ENCODE measurements around the gene WDR33. TPM values are rescaled to one million over a fixed set of nuclear protein-coding genes. Genes with fewer than 3 reads are reported as not detected.

Gene WDR33
- total and polyA plus RNA-seq, 9 donors = 16.3 to 56.2 (median 46.7) TPM

DNA sequence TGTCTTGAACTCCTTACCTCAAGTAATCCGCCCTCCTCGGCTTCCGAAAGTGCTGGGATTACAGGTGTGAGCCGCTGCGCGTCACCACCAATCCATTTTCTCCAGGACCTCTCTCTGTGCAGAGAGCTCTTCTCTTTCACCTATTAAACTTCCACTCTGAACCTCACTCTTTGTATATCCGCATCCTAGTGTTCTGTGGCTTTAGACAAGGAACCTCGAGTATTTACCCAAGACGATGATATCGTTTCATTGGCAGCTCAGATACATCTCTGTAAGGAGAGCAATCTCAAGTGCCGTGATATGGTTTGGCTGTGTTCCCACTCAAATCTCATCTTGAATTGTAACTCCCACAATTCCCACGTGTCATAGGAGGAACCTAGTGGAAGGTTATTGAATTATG is 15.1 kb upstream of the WDR33 start:
- Histone ChIP-seq H3K27ac (no peak overlapping the region), H3K9me3 (peaks cover 0 to 3% of the 10 kb centered on the region in 2 donors), H3K27me3 (no peaks in the 10 kb centered on the region), H3K4me1 (ENCODE audit: insufficient read depth) (no peaks in the 10 kb centered on the region), H3K4me3 (no peak overlapping the region), H3K36me3 (no peaks in the 10 kb centered on the region)
- WGBS, 3 donors = 81 to 88% (median 82%) methylated on average over 12 of the region's 12 CpGs
- TF ChIP-seq, protein P1, sequence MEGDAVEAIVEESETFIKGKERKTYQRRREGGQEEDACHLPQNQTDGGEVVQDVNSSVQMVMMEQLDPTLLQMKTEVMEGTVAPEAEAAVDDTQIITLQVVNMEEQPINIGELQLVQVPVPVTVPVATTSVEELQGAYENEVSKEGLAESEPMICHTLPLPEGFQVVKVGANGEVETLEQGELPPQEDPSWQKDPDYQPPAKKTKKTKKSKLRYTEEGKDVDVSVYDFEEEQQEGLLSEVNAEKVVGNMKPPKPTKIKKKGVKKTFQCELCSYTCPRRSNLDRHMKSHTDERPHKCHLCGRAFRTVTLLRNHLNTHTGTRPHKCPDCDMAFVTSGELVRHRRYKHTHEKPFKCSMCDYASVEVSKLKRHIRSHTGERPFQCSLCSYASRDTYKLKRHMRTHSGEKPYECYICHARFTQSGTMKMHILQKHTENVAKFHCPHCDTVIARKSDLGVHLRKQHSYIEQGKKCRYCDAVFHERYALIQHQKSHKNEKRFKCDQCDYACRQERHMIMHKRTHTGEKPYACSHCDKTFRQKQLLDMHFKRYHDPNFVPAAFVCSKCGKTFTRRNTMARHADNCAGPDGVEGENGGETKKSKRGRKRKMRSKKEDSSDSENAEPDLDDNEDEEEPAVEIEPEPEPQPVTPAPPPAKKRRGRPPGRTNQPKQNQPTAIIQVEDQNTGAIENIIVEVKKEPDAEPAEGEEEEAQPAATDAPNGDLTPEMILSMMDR (IDR thresholded peaks at IDR 0.05) = no peak
- TF ChIP-seq POLR2A (IDR thresholded peaks at IDR 0.05) = no peak
- TF ChIP-seq EP300 (IDR thresholded peaks at IDR 0.05) = no peak
- no peak for DNase-seq
- intact Hi-C loops (cut with DNase I) = no loop called here

DNA sequence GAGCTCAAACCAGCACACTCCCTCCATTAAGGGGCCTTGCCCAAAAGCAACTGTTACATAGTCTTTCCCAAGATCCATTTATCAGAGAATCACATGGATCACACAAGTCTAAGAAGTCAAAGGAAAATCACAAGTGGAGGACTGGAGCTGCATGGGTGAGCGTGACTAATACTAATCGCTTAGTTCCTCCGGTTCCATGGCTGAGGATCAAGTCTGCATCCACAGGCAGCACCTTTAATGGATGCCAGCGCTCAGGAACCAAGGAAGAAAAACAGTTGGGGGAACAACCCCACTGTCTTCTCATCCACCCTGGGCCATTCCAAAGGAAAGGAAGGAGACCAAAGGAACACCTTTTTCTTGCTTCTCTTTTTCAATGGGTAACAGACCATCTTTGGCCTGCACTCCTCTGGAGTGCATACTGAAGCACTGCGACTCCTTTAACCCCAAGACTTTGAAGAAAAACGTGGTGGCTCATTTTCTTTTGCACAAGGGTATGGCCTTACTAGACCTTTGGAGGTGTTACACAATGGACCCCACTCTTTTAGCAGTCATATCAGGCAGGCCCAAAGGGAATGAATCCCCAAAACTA is 9.2 kb upstream of the WDR33 start:
- 72 to 78% (median 74%) methylated on average over 6 of the region's 6 CpGs for WGBS, 3 donors
- no peaks in the 10 kb centered on the region for H3K27me3 ChIP-seq
- H3K4me3 ChIP-seq = no peak overlapping the region
- peaks cover 0 to 9% of the 10 kb centered on the region in 2 donors for H3K9me3 ChIP-seq
- intact Hi-C loops (cut with DNase I) = no loop called here
- DNase-seq = no peak
- no peaks in the 10 kb centered on the region for H3K36me3 ChIP-seq
- no peak overlapping the region for H3K27ac ChIP-seq
- H3K4me1 ChIP-seq (ENCODE audit: insufficient read depth) = no peaks in the 10 kb centered on the region
- TF ChIP-seq, protein P1 (IDR thresholded peaks at IDR 0.05) = no peak
- TF ChIP-seq EP300 (IDR thresholded peaks at IDR 0.05) = no peak
- TF ChIP-seq POLR2A (IDR thresholded peaks at IDR 0.05) = no peak

DNA sequence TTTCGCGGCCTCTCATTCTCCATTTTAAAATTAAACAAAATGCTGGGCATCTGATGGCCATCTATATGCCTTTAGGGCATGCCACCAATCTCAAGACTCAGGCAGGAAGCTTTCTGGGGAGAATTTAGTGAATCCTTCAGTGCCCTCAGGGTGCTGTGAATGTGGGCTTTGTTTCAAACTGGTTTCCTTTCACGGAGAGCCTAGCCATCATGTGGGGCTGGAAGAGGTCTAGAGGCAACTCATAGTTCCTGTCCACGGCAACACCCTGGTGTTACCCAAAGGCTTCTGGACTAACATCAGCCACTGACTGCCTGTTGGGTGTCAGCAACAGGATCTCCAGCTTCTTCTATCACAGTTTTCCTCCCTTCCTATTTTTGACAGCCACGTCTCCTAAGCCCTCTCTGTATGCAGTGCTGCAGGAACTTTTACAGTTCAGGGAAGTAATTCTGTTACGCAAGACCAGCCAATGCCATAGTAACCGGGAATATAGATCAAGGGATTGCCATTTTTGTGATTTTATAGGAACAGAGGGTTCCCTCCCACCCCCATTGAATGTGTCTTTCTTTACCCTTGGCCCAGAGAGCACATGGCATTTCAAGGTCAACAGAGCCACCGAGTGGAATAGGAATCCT is 7.9 kb upstream of the WDR33 start:
- Histone ChIP-seq H3K4me3 (no peak overlapping the region), H3K9me3 (peaks cover 0 to 9% of the 10 kb centered on the region in 2 donors), H3K4me1 (ENCODE audit: insufficient read depth) (no peaks in the 10 kb centered on the region), H3K27ac (no peak overlapping the region), H3K36me3 (no peaks in the 10 kb centered on the region), H3K27me3 (no peaks in the 10 kb centered on the region)
- TF ChIP-seq POLR2A (IDR thresholded peaks at IDR 0.05) = no peak
- TF ChIP-seq, protein P1 (IDR thresholded peaks at IDR 0.05) = no peak
- no peak for TF ChIP-seq EP300 (IDR thresholded peaks at IDR 0.05)
- WGBS, 3 donors = 75 to 84% (median 81%) methylated on average over 8 of the region's 8 CpGs
- intact Hi-C loops (cut with DNase I) = no loop called here
- DNase-seq = no peak

DNA sequence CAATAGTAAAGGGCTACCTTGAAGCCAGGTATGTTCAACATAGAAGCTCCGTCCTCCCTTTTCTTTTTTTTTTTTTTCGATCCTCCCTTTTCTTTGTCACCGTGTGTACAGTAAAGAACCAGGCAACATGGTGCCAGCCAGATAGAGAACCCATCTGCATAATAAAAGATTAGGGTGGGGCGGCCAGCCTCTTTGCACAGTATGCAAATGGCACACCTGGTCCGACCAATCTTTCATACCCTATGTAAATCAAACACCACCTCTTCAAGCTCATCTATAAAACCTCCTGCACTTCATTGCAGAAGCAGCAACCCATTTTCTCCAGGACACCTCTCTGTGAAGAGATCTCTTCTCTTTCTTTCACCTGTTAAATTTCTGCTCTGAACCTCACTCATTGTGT is 7.3 kb upstream of the WDR33 start:
- DNase-seq = no peak
- WGBS, 3 donors = 74 to 81% (median 77%) methylated on average over 5 of the region's 5 CpGs
- intact Hi-C loops (cut with DNase I) = no loop called here
- H3K4me1 ChIP-seq (ENCODE audit: insufficient read depth) = no peaks in the 10 kb centered on the region
- H3K27ac ChIP-seq = no peak overlapping the region
- no peaks in the 10 kb centered on the region for H3K36me3 ChIP-seq
- no peaks in the 10 kb centered on the region for H3K27me3 ChIP-seq
- H3K4me3 ChIP-seq = no peak overlapping the region
- TF ChIP-seq EP300 (IDR thresholded peaks at IDR 0.05) (no peak), POLR2A (IDR thresholded peaks at IDR 0.05) (no peak)
- TF ChIP-seq, protein P1 (IDR thresholded peaks at IDR 0.05) = no peak
- H3K9me3 ChIP-seq = peaks cover 0 to 9% of the 10 kb centered on the region in 2 donors
